NCI-H1694 (cell line): ENCODE results near the gene ICOS.

Source experiments
- DNase-seq: peaks from one replicate; lab custom pipeline; 2025; lab: John Stamatoyannopoulos, UW

ICOS gene

GRCh38 chr2:204010628-204011560 is 74.3 kb downstream of the ICOS start:
- DNase-seq, result no peak
